ENCODE data around the gene SUV39H2. TPM values are rescaled to one million over a fixed set of nuclear protein-coding genes. Genes with fewer than 3 reads are reported as not detected.

SUV39H2 gene
- total RNA-seq, 2 donors from 2014 or later = 35.4 to 37.6 TPM

GRCh38 chr10:14855453-14855852 is 23.2 kb upstream of the SUV39H2 start:
- Mint-ChIP-seq H3K27me3 (ENCODE audit: insufficient read depth) (no peaks in the 10 kb centered on the region), H3K27ac (no peak overlapping the region)

DNA sequence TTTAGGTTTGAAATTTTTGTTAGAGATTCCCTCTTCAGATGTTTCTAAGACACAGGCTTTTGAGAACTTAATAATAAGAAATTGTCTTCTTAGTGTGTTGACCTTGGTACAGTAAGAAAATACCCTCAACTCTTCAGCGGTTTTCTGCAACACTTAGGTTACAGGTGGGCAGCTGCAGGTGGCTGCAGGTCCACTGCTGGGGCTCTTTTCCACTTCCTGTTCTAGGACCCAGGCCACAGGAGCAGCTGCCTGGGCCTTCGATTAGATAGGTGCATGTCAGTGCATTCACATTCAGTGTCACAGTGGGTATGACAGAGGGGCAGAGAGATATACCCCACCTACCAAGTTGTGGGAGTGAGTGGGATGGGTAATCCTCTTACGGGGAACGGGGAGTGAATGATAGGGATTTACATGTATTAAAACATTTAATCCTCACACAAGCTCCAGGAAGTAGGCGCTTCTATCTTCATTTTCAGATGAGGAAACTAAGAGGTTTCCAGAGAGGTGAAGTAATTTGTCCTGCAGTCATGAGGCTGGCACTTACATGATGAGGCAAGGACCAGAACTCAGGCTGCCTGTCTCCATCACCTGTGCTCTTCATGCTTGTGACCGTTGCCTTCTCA is 20.2 kb upstream of the SUV39H2 start:
- Mint-ChIP-seq H3K4me1 (peaks cover 11% of the 10 kb centered on the region), H3K36me3 (ENCODE audit: low read depth) (peaks cover 30% of the 10 kb centered on the region), H3K4me3 (no peak overlapping the region), H3K27ac (no peak overlapping the region), H3K9me3 (no peaks in the 10 kb centered on the region), H3K27me3 (ENCODE audit: insufficient read depth) (no peaks in the 10 kb centered on the region)
- H3K9me3 ChIP-seq (ENCODE audit: control insufficient read depth, low read length) = no peaks in the 10 kb centered on the region
- H3K36me3 ChIP-seq (ENCODE audit: control insufficient read depth, insufficient read depth, low read length) = peaks cover 41% of the 10 kb centered on the region
- H3K27me3 ChIP-seq (ENCODE audit: control insufficient read depth, insufficient read depth, low read length, poor library complexity, severe bottlenecking) = no peaks in the 10 kb centered on the region
- H3K9ac ChIP-seq (ENCODE audit: extremely low read depth, low read length, poor library complexity, severe bottlenecking) = no peak overlapping the region
- TF ChIP-seq CTCF (conservative IDR thresholded peaks at IDR 0.05) = no peak
- H3K4me1 ChIP-seq (ENCODE audit: control insufficient read depth, insufficient read depth, low read length) = peaks cover 5% of the 10 kb centered on the region
- WGBS, 2 experiments (ENCODE audit: insufficient coverage in 1 of 2, insufficient read length in 1 of 2) = 91 to 100% methylated on average over 1 to 4 of the region's 6 CpGs
- no peak overlapping the region for H3K27ac ChIP-seq (ENCODE audit: low read depth, low read length)
- H3K4me3 ChIP-seq (ENCODE audit: low read length) = no peak overlapping the region
- DNase-seq = no peak

More at GRCh38 chr10:14855453-14855852, 23.2 kb upstream of the SUV39H2 start:
- Mint-ChIP-seq H3K4me3 (no peak overlapping the region), H3K36me3 (ENCODE audit: low read depth) (peaks cover 19% of the 10 kb centered on the region), H3K4me1 (peaks cover 9% of the 10 kb centered on the region), H3K9me3 (no peaks in the 10 kb centered on the region)
- WGBS, 2 experiments (ENCODE audit: insufficient coverage in 1 of 2, insufficient read length in 1 of 2) = 93% methylated on average over 1 of the region's 1 CpG; no CpG with 5 or more reads in 1 of the 2 experiments
- no peaks in the 10 kb centered on the region for H3K27me3 ChIP-seq (ENCODE audit: control insufficient read depth, insufficient read depth, low read length, poor library complexity, severe bottlenecking)
- H3K9me3 ChIP-seq (ENCODE audit: control insufficient read depth, low read length) = no peaks in the 10 kb centered on the region
- H3K27ac ChIP-seq (ENCODE audit: low read depth, low read length) = no peak overlapping the region
- peaks cover 5% of the 10 kb centered on the region for H3K4me1 ChIP-seq (ENCODE audit: control insufficient read depth, insufficient read depth, low read length)
- no peak overlapping the region for H3K4me3 ChIP-seq (ENCODE audit: low read length)
- no peak overlapping the region for H3K9ac ChIP-seq (ENCODE audit: extremely low read depth, low read length, poor library complexity, severe bottlenecking)
- no peak for TF ChIP-seq CTCF (conservative IDR thresholded peaks at IDR 0.05)
- no peak for DNase-seq
- H3K36me3 ChIP-seq (ENCODE audit: control insufficient read depth, insufficient read depth, low read length) = peaks cover 68% of the 10 kb centered on the region

GRCh38 chr10:14859043-14859442 is 19.6 kb upstream of the SUV39H2 start:
- H3K27me3 Mint-ChIP-seq (ENCODE audit: insufficient read depth) = no peaks in the 10 kb centered on the region
- peaks cover 11% of the 10 kb centered on the region for H3K4me1 Mint-ChIP-seq
- Histone ChIP-seq H3K4me1 (ENCODE audit: control insufficient read depth, insufficient read depth, low read length) (peaks cover 5% of the 10 kb centered on the region), H3K27ac (ENCODE audit: low read depth, low read length) (no peak overlapping the region), H3K9ac (ENCODE audit: extremely low read depth, low read length, poor library complexity, severe bottlenecking) (no peak overlapping the region), H3K27me3 (ENCODE audit: control insufficient read depth, insufficient read depth, low read length, poor library complexity, severe bottlenecking) (no peaks in the 10 kb centered on the region), H3K4me3 (ENCODE audit: low read length) (no peak overlapping the region), H3K36me3 (ENCODE audit: control insufficient read depth, insufficient read depth, low read length) (peaks cover 44% of the 10 kb centered on the region), H3K9me3 (ENCODE audit: control insufficient read depth, low read length) (no peaks in the 10 kb centered on the region)
- TF ChIP-seq CTCF (conservative IDR thresholded peaks at IDR 0.05) = no peak
- H3K36me3 Mint-ChIP-seq (ENCODE audit: low read depth) = peaks cover 32% of the 10 kb centered on the region
- no peak overlapping the region for H3K4me3 Mint-ChIP-seq
- no peaks in the 10 kb centered on the region for H3K9me3 Mint-ChIP-seq
- no peak for DNase-seq
- WGBS, 2 experiments (ENCODE audit: insufficient coverage in 1 of 2, insufficient read length in 1 of 2) = 93 to 96% methylated on average over 2 to 5 of the region's 5 CpGs
- H3K27ac Mint-ChIP-seq = no peak overlapping the region

All from endodermal cell (in vitro differentiated cells).